Measurements from ENCODE around the gene ZC3H12A.

GRCh38 chr1:37429029-37429428 is 45.4 kb upstream of the ZC3H12A start:
- no peak for TF ChIP-seq CTCF (IDR thresholded peaks at IDR 0.05)
- TF ChIP-seq POLR2A (IDR thresholded peaks at IDR 0.05), result no peak
